Osteoblast (primary cell): ENCODE measurements around the gene KCNMB4. TPM values are rescaled to one million over a fixed set of nuclear protein-coding genes. Genes with fewer than 3 reads are reported as not detected.

ENCODE experiments used
- DNase-seq: peaks from one replicate; pipeline ENCODE4 v3.0.0; 2011; ENCODE audit warnings: low spot score, mixed read lengths; ENCODE audit not compliant: insufficient read length; ENCODE audit errors: missing footprints
- H2AFZ ChIP-seq: 2 replicates; pipeline ENCODE4 v1.6.0; 2011; ENCODE audit warnings: mild to moderate bottlenecking, low read length
- H3K27ac ChIP-seq: 2 replicates; pipeline ENCODE4 v1.5.1; 2011; ENCODE audit warnings: mild to moderate bottlenecking, low read depth, low read length, moderate library complexity
- H3K27me3 ChIP-seq: 2 replicates; pipeline ENCODE4 v1.6.0; 2012; ENCODE audit warnings: mild to moderate bottlenecking, control low read depth, inconsistent platforms, low read length, moderate library complexity; ENCODE audit not compliant: insufficient read depth
- H3K36me3 ChIP-seq: 2 replicates; pipeline ENCODE4 v1.5.1; 2011; ENCODE audit warnings: mild to moderate bottlenecking, low read length, control low read depth, moderate library complexity; ENCODE audit not compliant: insufficient read depth
- H3K4me1 ChIP-seq: 2 replicates; pipeline ENCODE4 v1.5.1; 2011; ENCODE audit warnings: mild to moderate bottlenecking, low read length, control low read depth, moderate library complexity; ENCODE audit not compliant: insufficient read depth
- H3K4me2 ChIP-seq: 2 replicates; pipeline ENCODE4 v1.6.0; 2011; ENCODE audit warnings: mild to moderate bottlenecking, low read length; ENCODE audit not compliant: insufficient read depth
- H3K4me3 ChIP-seq: fragments of 200-600 bp; sonication (generic); 3 replicates; pipeline ENCODE4 v1.5.1; 2012; ENCODE audit warnings: mild to moderate bottlenecking, low read length, inconsistent platforms; ENCODE audit not compliant: insufficient read depth
- H3K79me2 ChIP-seq: 2 replicates; pipeline ENCODE4 v1.6.0; 2012; ENCODE audit warnings: mild to moderate bottlenecking, low read length, control low read depth, inconsistent platforms; ENCODE audit not compliant: insufficient read depth
- H3K9me3 ChIP-seq: 2 replicates; pipeline ENCODE4 v1.5.1; 2011; ENCODE audit warnings: low read depth, low read length, control low read depth
- H4K20me1 ChIP-seq: 2 replicates; pipeline ENCODE4 v1.6.0; 2012; ENCODE audit warnings: mild to moderate bottlenecking, low read length, control low read depth; ENCODE audit not compliant: insufficient read depth
- total RNA-seq: library from RNA; depleted of rRNA; stranded (reverse); fragments of >200 nt; gene quantifications from 2 replicates; pipeline ENCODE4 v1.2.3, GENCODE V29; 2012
- TF ChIP-seq, protein P1 (sequence below): IDR thresholded peaks from 2 replicates; pipeline ENCODE4 v1.5.1; 2011; ENCODE audit warnings: mild to moderate bottlenecking, low read depth, low read length, moderate library complexity; ENCODE audit errors: extremely low read depth

Gene KCNMB4
- total RNA-seq, 1 donor, result under 0.01 TPM

DNA sequence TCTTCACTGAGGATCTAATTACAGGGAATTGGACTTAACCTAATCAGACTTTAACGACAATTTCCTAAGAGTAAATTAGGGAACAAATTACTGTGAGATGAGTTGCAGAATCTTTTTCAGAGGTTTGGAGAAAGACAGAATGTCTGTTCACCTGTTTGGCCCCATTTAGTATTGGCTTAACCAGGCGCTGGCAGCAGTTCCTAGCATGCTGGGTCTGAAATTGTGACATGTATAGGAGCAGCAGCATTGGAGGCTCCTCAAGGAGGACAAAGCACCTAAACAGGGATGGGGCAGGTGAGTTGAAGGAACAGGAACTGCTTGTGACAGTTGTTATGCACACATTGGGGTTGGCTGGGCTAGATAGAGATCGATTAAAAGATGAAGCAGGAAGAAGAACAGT is 51.0 kb downstream of the KCNMB4 start:
- Histone ChIP-seq H3K27me3 (no peaks in the 10 kb centered on the region), H3K4me2 (no peak overlapping the region), H3K4me1 (no peaks in the 10 kb centered on the region), H3K27ac (no peak overlapping the region), H3K4me3 (no peak overlapping the region), H3K9me3 (no peaks in the 10 kb centered on the region), H3K36me3 (no peaks in the 10 kb centered on the region), H3K79me2 (no peaks in the 10 kb centered on the region), H4K20me1 (no peaks in the 10 kb centered on the region), H2AFZ (no peak overlapping the region)
- TF ChIP-seq, protein P1, sequence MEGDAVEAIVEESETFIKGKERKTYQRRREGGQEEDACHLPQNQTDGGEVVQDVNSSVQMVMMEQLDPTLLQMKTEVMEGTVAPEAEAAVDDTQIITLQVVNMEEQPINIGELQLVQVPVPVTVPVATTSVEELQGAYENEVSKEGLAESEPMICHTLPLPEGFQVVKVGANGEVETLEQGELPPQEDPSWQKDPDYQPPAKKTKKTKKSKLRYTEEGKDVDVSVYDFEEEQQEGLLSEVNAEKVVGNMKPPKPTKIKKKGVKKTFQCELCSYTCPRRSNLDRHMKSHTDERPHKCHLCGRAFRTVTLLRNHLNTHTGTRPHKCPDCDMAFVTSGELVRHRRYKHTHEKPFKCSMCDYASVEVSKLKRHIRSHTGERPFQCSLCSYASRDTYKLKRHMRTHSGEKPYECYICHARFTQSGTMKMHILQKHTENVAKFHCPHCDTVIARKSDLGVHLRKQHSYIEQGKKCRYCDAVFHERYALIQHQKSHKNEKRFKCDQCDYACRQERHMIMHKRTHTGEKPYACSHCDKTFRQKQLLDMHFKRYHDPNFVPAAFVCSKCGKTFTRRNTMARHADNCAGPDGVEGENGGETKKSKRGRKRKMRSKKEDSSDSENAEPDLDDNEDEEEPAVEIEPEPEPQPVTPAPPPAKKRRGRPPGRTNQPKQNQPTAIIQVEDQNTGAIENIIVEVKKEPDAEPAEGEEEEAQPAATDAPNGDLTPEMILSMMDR, result no peak
- no peak for DNase-seq

DNA sequence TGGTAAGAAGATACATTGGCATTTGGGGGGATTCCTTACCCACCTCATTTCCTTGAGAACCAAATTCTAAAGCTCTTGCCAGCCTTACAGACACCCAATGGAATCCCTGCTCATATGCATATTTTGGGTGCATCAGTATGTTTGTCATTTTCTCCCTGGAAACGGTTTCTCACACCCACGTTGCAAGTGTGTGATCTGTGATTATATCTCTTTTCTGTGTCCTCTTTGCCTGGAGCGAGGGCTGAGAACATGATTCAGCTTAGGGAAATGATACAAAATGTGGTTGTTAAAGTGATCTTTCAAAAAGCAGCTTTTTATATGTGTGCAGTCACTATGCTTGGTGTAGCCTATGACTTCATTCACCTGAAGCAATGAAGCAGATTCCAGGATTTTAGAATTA is 52.0 kb downstream of the KCNMB4 start:
- H3K36me3 ChIP-seq, result no peaks in the 10 kb centered on the region
- H3K4me3 ChIP-seq, result no peak overlapping the region
- no peak overlapping the region for H3K27ac ChIP-seq
- no peaks in the 10 kb centered on the region for H3K9me3 ChIP-seq
- H3K79me2 ChIP-seq, result no peaks in the 10 kb centered on the region
- H3K4me2 ChIP-seq, result no peak overlapping the region
- TF ChIP-seq, protein P1, result no peak
- H3K4me1 ChIP-seq, result no peaks in the 10 kb centered on the region
- H4K20me1 ChIP-seq, result no peaks in the 10 kb centered on the region
- no peaks in the 10 kb centered on the region for H3K27me3 ChIP-seq
- no peak for DNase-seq
- no peak overlapping the region for H2AFZ ChIP-seq

DNA sequence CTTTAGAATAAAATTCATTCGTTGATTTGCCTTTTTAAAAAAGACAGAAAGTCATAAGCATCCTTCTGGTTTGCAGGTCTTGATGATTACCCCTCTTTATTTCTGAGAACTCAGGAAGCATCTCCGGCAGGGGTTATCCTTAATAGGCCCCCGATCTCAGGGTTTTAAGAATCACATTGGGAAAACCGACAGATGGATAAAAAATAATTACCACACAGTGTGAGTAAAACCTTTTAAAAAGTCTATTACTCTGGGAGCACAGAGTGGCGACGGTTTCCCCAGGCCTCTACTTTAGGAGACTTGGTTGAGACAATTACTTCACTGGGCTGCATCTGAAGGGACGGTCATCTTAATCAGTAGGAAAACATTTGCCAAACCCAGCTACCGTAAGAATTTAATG is 56.5 kb downstream of the KCNMB4 start:
- Histone ChIP-seq H3K27me3 (no peaks in the 10 kb centered on the region), H3K9me3 (no peaks in the 10 kb centered on the region), H3K36me3 (no peaks in the 10 kb centered on the region), H3K4me1 (no peaks in the 10 kb centered on the region), H3K27ac (no peak overlapping the region), H4K20me1 (no peaks in the 10 kb centered on the region), H3K4me2 (no peak overlapping the region), H3K79me2 (no peaks in the 10 kb centered on the region), H2AFZ (no peak overlapping the region), H3K4me3 (no peak overlapping the region)
- TF ChIP-seq, protein P1, result no peak
- DNase-seq, result no peak

DNA sequence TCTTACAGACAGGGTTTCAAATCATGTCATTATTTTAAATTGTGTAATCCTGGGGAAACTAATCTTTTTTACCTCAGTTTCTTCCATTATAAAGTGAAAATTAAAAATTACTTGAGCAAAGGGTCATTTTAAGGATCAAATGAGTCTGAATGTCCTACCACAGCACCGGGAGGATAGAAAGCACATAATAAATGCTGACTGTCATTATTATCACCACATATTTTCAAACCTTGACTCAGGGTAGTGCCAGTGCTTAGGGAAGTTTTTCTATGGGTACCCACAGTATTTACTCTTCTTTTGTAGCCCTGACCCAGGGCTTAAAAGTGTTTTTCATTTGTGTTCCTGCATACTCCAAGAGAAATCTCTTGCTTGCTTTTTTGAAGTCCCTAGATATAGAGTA is 60.5 kb downstream of the KCNMB4 start:
- Histone ChIP-seq H3K4me1 (no peaks in the 10 kb centered on the region), H3K9me3 (no peaks in the 10 kb centered on the region), H3K4me3 (no peak overlapping the region), H3K27me3 (no peaks in the 10 kb centered on the region), H3K4me2 (no peak overlapping the region), H3K27ac (no peak overlapping the region), H3K36me3 (no peaks in the 10 kb centered on the region), H4K20me1 (no peaks in the 10 kb centered on the region), H3K79me2 (no peaks in the 10 kb centered on the region), H2AFZ (no peak overlapping the region)
- TF ChIP-seq, protein P1, result no peak
- no peak for DNase-seq
